ENCODE measurements around the gene N4BP2.

N4BP2 gene

GRCh38 chr4:40206426-40206825 lies 149.8 kb downstream of the N4BP2 start:
- Histone ChIP-seq H3K9ac (ENCODE audit: insufficient read length) (peak overlapping the region; percentile 62), H3K36me3 (ENCODE audit: insufficient read depth, low read length) (peaks cover 11% of the 10 kb centered on the region), H3K4me3 (peak overlapping the region; percentile 51), H3K9me3 (ENCODE audit: low read depth, low read length) (no peaks in the 10 kb centered on the region), H3K27ac (peak overlapping the region; percentile 95)
- TF ChIP-seq FOXP2 (optimal IDR thresholded peaks at IDR 0.05; ENCODE audit: control extremely low read depth, extremely low read length, insufficient read depth), result no peak
- DNase-seq (ENCODE audit: low read depth, low spot score), result no peak

Data from SK-N-MC (cell line).